OCI-LY3 (cell line): ENCODE results near the gene PIN1.
"Not testable (repeated sequence)": the region's sequence is repeated elsewhere in the genome, so short reads cannot be mapped to it uniquely, and the experiment has no call there.

ENCODE experiments used
- H2AFZ ChIP-seq: fragments of 200-600, 300-600 bp; shearing (Covaris generic); 2 replicates; pipeline ENCODE4 v1.6.0; 2014; ENCODE audit warnings: antibody characterized with exemption, low read depth, low read length
- H3K27ac ChIP-seq: fragments of 200-600, 300-600 bp; sonication (generic); 2 replicates; pipeline ENCODE4 v1.5.1; 2014; ENCODE audit warnings: mild to moderate bottlenecking, low read length, moderate library complexity, mixed read lengths
- H3K27me3 ChIP-seq: fragments of 200-600, 300-600 bp; sonication (generic); 2 replicates; pipeline ENCODE4 v1.6.1; 2014; ENCODE audit warnings: low read depth, low read length, mixed read lengths
- H3K36me3 ChIP-seq: fragments of 200-600, 300-600 bp; sonication (generic); replicated peaks from 2 replicates; pipeline ENCODE3; 2014; ENCODE audit warnings: low read depth, low read length, mixed read lengths
- H3K4me1 ChIP-seq: fragments of 300-600, 200-600 bp; sonication (generic); 2 replicates; pipeline ENCODE4 v1.6.1; 2014; ENCODE audit warnings: low read length, mixed read lengths
- H3K4me2 ChIP-seq: fragments of 200-600, 300-600 bp; sonication (generic); 2 replicates; pipeline ENCODE4 v1.6.1; 2014; ENCODE audit warnings: low read length, mixed read lengths
- H3K4me3 ChIP-seq: fragments of 300-600, 200-600 bp; sonication (generic); 2 replicates; pipeline ENCODE4 v1.5.1; 2014; ENCODE audit warnings: antibody characterized with exemption, mild to moderate bottlenecking, low read length, moderate library complexity
- H3K79me2 ChIP-seq: fragments of 300-600, 200-600 bp; shearing (Covaris generic); 2 replicates; pipeline ENCODE4 v1.6.1; 2014; ENCODE audit warnings: mild to moderate bottlenecking, low read length, mixed read lengths
- H3K9ac ChIP-seq: fragments of 300-600, 200-600 bp; shearing (Covaris generic); 2 replicates; pipeline ENCODE4 v1.6.0; 2014; ENCODE audit warnings: mild to moderate bottlenecking, low read length, moderate library complexity
- H3K9me3 ChIP-seq: fragments of 200-600, 300-600 bp; shearing (Covaris generic); 2 replicates; pipeline ENCODE4 v1.6.1; 2014; ENCODE audit warnings: low read length, mixed read lengths; ENCODE audit not compliant: insufficient read depth
- H4K20me1 ChIP-seq: fragments of 200-600, 300-600 bp; sonication (generic); 2 replicates; pipeline ENCODE4 v1.6.1; 2016; ENCODE audit warnings: low read length, mixed read lengths; ENCODE audit not compliant: insufficient read depth
- CTCF ChIP-seq: fragments of 200-600, 300-600 bp; sonication (generic); IDR thresholded peaks from 2 replicates; pipeline ENCODE4 v1.5.1; 2014; ENCODE audit warnings: antibody characterized with exemption, low read length, low read depth
- EZH2phosphoT487 ChIP-seq: fragments of 200-600 bp; shearing (Covaris generic); IDR thresholded peaks from 2 replicates; pipeline ENCODE4 v1.6.1; 2018; ENCODE audit warnings: antibody characterized with exemption, mixed run types, low read depth

Gene PIN1

GRCh38 chr19:9789066-9789465 is 46.1 kb upstream of the PIN1 start:
- Histone ChIP-seq H4K20me1 (no peaks in the 10 kb centered on the region), H3K4me3 (no peak overlapping the region), H3K36me3 (no peaks in the 10 kb centered on the region), H3K4me1 (peaks cover 12% of the 10 kb centered on the region), H2AFZ (no peak overlapping the region), H3K79me2 (no peaks in the 10 kb centered on the region), H3K9me3 (no peaks in the 10 kb centered on the region), H3K4me2 (no peak overlapping the region), H3K9ac (no peak overlapping the region), H3K27me3 (no peaks in the 10 kb centered on the region), H3K27ac (no peak overlapping the region)
- TF ChIP-seq CTCF (no peak), EZH2phosphoT487 (no peak)

- H4K20me1 ChIP-seq, H3K27me3 ChIP-seq, H3K4me1 ChIP-seq, H3K4me3 ChIP-seq, H3K9ac ChIP-seq, H3K4me2 ChIP-seq, H3K27ac ChIP-seq, H3K9me3 ChIP-seq, H2AFZ ChIP-seq, H3K79me2 ChIP-seq, H3K36me3 ChIP-seq: not testable (repeated sequence)
These were observed 45.5 kb upstream of the PIN1 start for GRCh38 chr19:9789579-9789978.

GRCh38 chr19:9791073-9791367 is 44.1 kb upstream of the PIN1 start:
- H3K27me3 ChIP-seq, H3K4me1 ChIP-seq, H3K79me2 ChIP-seq, H3K9me3 ChIP-seq, H3K36me3 ChIP-seq, H4K20me1 ChIP-seq, H3K27ac ChIP-seq, H2AFZ ChIP-seq: not testable (repeated sequence)
- Histone ChIP-seq H3K4me3 (peak overlapping the region; percentile 91), H3K9ac (peak overlapping the region; percentile 42), H3K4me2 (peak overlapping the region; percentile 57)

GRCh38 chr19:9791552-9792205 is 43.4 kb upstream of the PIN1 start:
- no peaks in the 10 kb centered on the region for H3K79me2 ChIP-seq
- no peaks in the 10 kb centered on the region for H3K27me3 ChIP-seq
- peak overlapping the region; percentile 73 for H3K4me2 ChIP-seq
- peak overlapping the region; percentile 45 for H3K27ac ChIP-seq
- H3K36me3 ChIP-seq, result no peaks in the 10 kb centered on the region
- peak overlapping the region; percentile 79 for H2AFZ ChIP-seq
- peak overlapping the region; percentile 91 for H3K4me3 ChIP-seq
- no peaks in the 10 kb centered on the region for H3K9me3 ChIP-seq
- no peaks in the 10 kb centered on the region for H4K20me1 ChIP-seq
- peaks cover 6% of the 10 kb centered on the region; the same call in 1 of the 2 replicates for H3K4me1 ChIP-seq
- TF ChIP-seq CTCF (no peak), EZH2phosphoT487 (no peak)
- H3K9ac ChIP-seq, result peak overlapping the region; percentile 67

- H3K79me2 ChIP-seq, result no peaks in the 10 kb centered on the region
- H3K4me2 ChIP-seq, result peak overlapping the region; percentile 73
- H3K36me3 ChIP-seq, result no peaks in the 10 kb centered on the region
- no peaks in the 10 kb centered on the region for H3K27me3 ChIP-seq
- H2AFZ ChIP-seq, result peak overlapping the region; percentile 90
- TF ChIP-seq CTCF (no peak), EZH2phosphoT487 (no peak)
- H3K4me3 ChIP-seq, result peak overlapping the region; percentile 91
- no peaks in the 10 kb centered on the region for H3K9me3 ChIP-seq
- H3K27ac ChIP-seq, result peak overlapping the region; percentile 45
- no peaks in the 10 kb centered on the region for H4K20me1 ChIP-seq
- peaks cover 4% of the 10 kb centered on the region; the same call in 1 of the 2 replicates for H3K4me1 ChIP-seq
- H3K9ac ChIP-seq, result peak overlapping the region; percentile 67
These were observed 42.7 kb upstream of the PIN1 start for GRCh38 chr19:9792206-9793070.
